ENCODE measurements around the gene UPK3B.
"Not testable (repeated sequence)": the region's sequence is repeated elsewhere in the genome, so short reads cannot be mapped to it uniquely, and the experiment has no call there.

UPK3B gene

GRCh38 chr7:76551992-76552391 lies 41.6 kb downstream of the UPK3B start:
- H2AK5ac ChIP-seq (ENCODE audit: low read depth, low read length); H3K79me1 ChIP-seq (ENCODE audit: low read depth, low read length); H2BK12ac ChIP-seq (ENCODE audit: low read length); H3K27me3 ChIP-seq (ENCODE audit: control insufficient read depth in 3 of 3, insufficient read depth in 3 of 3, low read depth in 1 of 3, low read length in 3 of 3); H4K91ac ChIP-seq (ENCODE audit: low read depth, low read length, poor library complexity); H3K27ac ChIP-seq (replicated peaks; ENCODE audit: low read length); H3K9ac ChIP-seq (ENCODE audit: low read depth, low read length, poor library complexity); H3K4ac ChIP-seq (ENCODE audit: low read length); H3K9me3 ChIP-seq (replicated peaks in 1 of 2; ENCODE audit: control insufficient read depth in 2 of 2, insufficient read depth in 1 of 2, low read depth in 1 of 2, low read length in 2 of 2); H3K4me3 ChIP-seq (ENCODE audit: low read length in 2 of 2); H3K23ac ChIP-seq (ENCODE audit: low read depth, low read length, poor library complexity); DNase-seq (ENCODE audit: low spot score); H3K4me2 ChIP-seq (ENCODE audit: insufficient read depth, low read length, poor library complexity, severe bottlenecking); H4K8ac ChIP-seq (ENCODE audit: low read depth, low read length); H2AFZ ChIP-seq (ENCODE audit: low read length); H2BK5ac ChIP-seq (ENCODE audit: low read length); H3K14ac ChIP-seq (ENCODE audit: low read length); H2BK120ac ChIP-seq (ENCODE audit: low read depth, low read length); H3K4me1 ChIP-seq (ENCODE audit: control insufficient read depth in 2 of 2, insufficient read depth in 1 of 2, low read depth in 1 of 2, low read length in 2 of 2); H2BK15ac ChIP-seq (ENCODE audit: low read length); H3K18ac ChIP-seq (ENCODE audit: low read length): not testable (repeated sequence)
- no CpG with 5 or more reads among the region's 6 CpGs for WGBS, 2 donors (ENCODE audit: extremely low coverage in 2 of 2, insufficient read length in 2 of 2, insufficient replicate concordance in 1 of 2)
- peaks cover 0 to 19% of the 10 kb centered on the region in 2 donors for H3K36me3 ChIP-seq (replicated peaks in 1 of 2; ENCODE audit: control insufficient read depth in 2 of 2, insufficient read depth in 2 of 2, low read length in 2 of 2)

- H3K79me1 ChIP-seq (ENCODE audit: low read depth, low read length); H3K27me3 ChIP-seq (ENCODE audit: control insufficient read depth in 3 of 3, insufficient read depth in 3 of 3, low read depth in 1 of 3, low read length in 3 of 3); H3K4ac ChIP-seq (ENCODE audit: low read length); H2AK5ac ChIP-seq (ENCODE audit: low read depth, low read length); DNase-seq (ENCODE audit: low spot score); H2BK12ac ChIP-seq (ENCODE audit: low read length); H3K4me3 ChIP-seq (ENCODE audit: low read length in 2 of 2); H2AFZ ChIP-seq (ENCODE audit: low read length); H3K27ac ChIP-seq (replicated peaks; ENCODE audit: low read length); H2BK120ac ChIP-seq (ENCODE audit: low read depth, low read length); H3K23ac ChIP-seq (ENCODE audit: low read depth, low read length, poor library complexity); H2BK15ac ChIP-seq (ENCODE audit: low read length); H2BK5ac ChIP-seq (ENCODE audit: low read length); H4K8ac ChIP-seq (ENCODE audit: low read depth, low read length); H3K18ac ChIP-seq (ENCODE audit: low read length); H3K9me3 ChIP-seq (replicated peaks in 1 of 2; ENCODE audit: control insufficient read depth in 2 of 2, insufficient read depth in 1 of 2, low read depth in 1 of 2, low read length in 2 of 2); H4K91ac ChIP-seq (ENCODE audit: low read depth, low read length, poor library complexity); H3K9ac ChIP-seq (ENCODE audit: low read depth, low read length, poor library complexity); H3K14ac ChIP-seq (ENCODE audit: low read length); H3K4me1 ChIP-seq (ENCODE audit: control insufficient read depth in 2 of 2, insufficient read depth in 1 of 2, low read depth in 1 of 2, low read length in 2 of 2); H3K4me2 ChIP-seq (ENCODE audit: insufficient read depth, low read length, poor library complexity, severe bottlenecking): not testable (repeated sequence)
- peaks cover 0 to 15% of the 10 kb centered on the region in 2 donors for H3K36me3 ChIP-seq (replicated peaks in 1 of 2; ENCODE audit: control insufficient read depth in 2 of 2, insufficient read depth in 2 of 2, low read length in 2 of 2)
- WGBS, 2 donors (ENCODE audit: extremely low coverage in 2 of 2, insufficient read length in 2 of 2, insufficient replicate concordance in 1 of 2), result no CpG with 5 or more reads among the region's 6 CpGs
These were observed 49.3 kb downstream of the UPK3B start for GRCh38 chr7:76559685-76560084.

- H3K9ac ChIP-seq (ENCODE audit: low read depth, low read length, poor library complexity); H3K4me1 ChIP-seq (ENCODE audit: control insufficient read depth in 2 of 2, insufficient read depth in 1 of 2, low read depth in 1 of 2, low read length in 2 of 2); H3K27ac ChIP-seq (replicated peaks; ENCODE audit: low read length); H3K18ac ChIP-seq (ENCODE audit: low read length); H4K8ac ChIP-seq (ENCODE audit: low read depth, low read length); H2BK5ac ChIP-seq (ENCODE audit: low read length); H2AFZ ChIP-seq (ENCODE audit: low read length); H2BK15ac ChIP-seq (ENCODE audit: low read length); H3K27me3 ChIP-seq (ENCODE audit: control insufficient read depth in 3 of 3, insufficient read depth in 3 of 3, low read depth in 1 of 3, low read length in 3 of 3); H3K4ac ChIP-seq (ENCODE audit: low read length); H3K79me1 ChIP-seq (ENCODE audit: low read depth, low read length); H3K14ac ChIP-seq (ENCODE audit: low read length); H2AK5ac ChIP-seq (ENCODE audit: low read depth, low read length); H3K9me3 ChIP-seq (replicated peaks in 1 of 2; ENCODE audit: control insufficient read depth in 2 of 2, insufficient read depth in 1 of 2, low read depth in 1 of 2, low read length in 2 of 2); H4K91ac ChIP-seq (ENCODE audit: low read depth, low read length, poor library complexity); H3K4me2 ChIP-seq (ENCODE audit: insufficient read depth, low read length, poor library complexity, severe bottlenecking); H3K23ac ChIP-seq (ENCODE audit: low read depth, low read length, poor library complexity); H3K4me3 ChIP-seq (ENCODE audit: low read length in 2 of 2); H2BK12ac ChIP-seq (ENCODE audit: low read length); H2BK120ac ChIP-seq (ENCODE audit: low read depth, low read length); DNase-seq (ENCODE audit: low spot score): not testable (repeated sequence)
- peaks cover 0 to 15% of the 10 kb centered on the region in 2 donors for H3K36me3 ChIP-seq (replicated peaks in 1 of 2; ENCODE audit: control insufficient read depth in 2 of 2, insufficient read depth in 2 of 2, low read length in 2 of 2)
- no CpG with 5 or more reads among the region's 4 CpGs for WGBS, 2 donors (ENCODE audit: extremely low coverage in 2 of 2, insufficient read length in 2 of 2, insufficient replicate concordance in 1 of 2)
These were observed 49.8 kb downstream of the UPK3B start for GRCh38 chr7:76560157-76560556.

DNA sequence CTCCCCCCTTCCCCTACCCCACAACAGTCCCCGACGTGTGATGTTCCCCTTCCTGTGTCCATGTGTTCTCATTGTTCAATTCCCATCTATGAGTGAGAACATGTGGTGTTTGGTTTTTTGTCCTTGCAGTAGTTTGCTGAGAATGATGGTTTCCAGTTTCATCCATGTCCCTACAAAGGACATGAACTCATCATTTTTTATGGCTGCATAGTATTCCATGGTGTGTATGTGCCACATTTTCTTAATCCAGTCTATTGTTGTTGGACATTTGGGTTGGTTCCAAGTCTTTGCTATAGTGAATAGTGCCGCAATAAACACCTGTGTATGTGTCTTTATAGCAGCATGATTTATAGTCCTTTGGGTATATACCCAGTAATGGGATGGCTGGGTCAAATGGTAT lies 51.0 kb downstream of the UPK3B start:
- not testable (repeated sequence) for H3K4me2 ChIP-seq (ENCODE audit: insufficient read depth, low read length, poor library complexity, severe bottlenecking); H2BK12ac ChIP-seq (ENCODE audit: low read length); H3K4me3 ChIP-seq (ENCODE audit: low read length in 2 of 2); H3K9me3 ChIP-seq (replicated peaks in 1 of 2; ENCODE audit: control insufficient read depth in 2 of 2, insufficient read depth in 1 of 2, low read depth in 1 of 2, low read length in 2 of 2); H3K18ac ChIP-seq (ENCODE audit: low read length); H3K4me1 ChIP-seq (ENCODE audit: control insufficient read depth in 2 of 2, insufficient read depth in 1 of 2, low read depth in 1 of 2, low read length in 2 of 2); H3K23ac ChIP-seq (ENCODE audit: low read depth, low read length, poor library complexity); H2BK5ac ChIP-seq (ENCODE audit: low read length); H3K79me1 ChIP-seq (ENCODE audit: low read depth, low read length); H2AFZ ChIP-seq (ENCODE audit: low read length); H3K36me3 ChIP-seq (replicated peaks in 1 of 2; ENCODE audit: control insufficient read depth in 2 of 2, insufficient read depth in 2 of 2, low read length in 2 of 2); H3K27me3 ChIP-seq (ENCODE audit: control insufficient read depth in 3 of 3, insufficient read depth in 3 of 3, low read depth in 1 of 3, low read length in 3 of 3); H4K91ac ChIP-seq (ENCODE audit: low read depth, low read length, poor library complexity); H2BK120ac ChIP-seq (ENCODE audit: low read depth, low read length); H2AK5ac ChIP-seq (ENCODE audit: low read depth, low read length); H3K9ac ChIP-seq (ENCODE audit: low read depth, low read length, poor library complexity); H4K8ac ChIP-seq (ENCODE audit: low read depth, low read length); H2BK15ac ChIP-seq (ENCODE audit: low read length); H3K14ac ChIP-seq (ENCODE audit: low read length); DNase-seq (ENCODE audit: low spot score); H3K27ac ChIP-seq (replicated peaks; ENCODE audit: low read length); H3K4ac ChIP-seq (ENCODE audit: low read length)
- WGBS, 2 donors (ENCODE audit: extremely low coverage in 2 of 2, insufficient read length in 2 of 2, insufficient replicate concordance in 1 of 2), result no CpG with 5 or more reads among the region's 3 CpGs

Data from neuronal stem cell (in vitro differentiated cells).